ENCODE measurements around the gene SLC38A8.

SLC38A8 gene

GRCh38 chr16:83995754-83996153 is 46.8 kb downstream of the SLC38A8 start:
- DNase-seq (ENCODE audit: low spot score): no peak

- no peak for DNase-seq (ENCODE audit: low spot score)
Measured at GRCh38 chr16:83994703-83995102, 47.9 kb downstream of the SLC38A8 start.

- DNase-seq (ENCODE audit: low spot score): peak; percentile 15
Measured at GRCh38 chr16:83994087-83994486, 48.5 kb downstream of the SLC38A8 start.

- no peak for DNase-seq (ENCODE audit: low spot score)
Measured at GRCh38 chr16:83992624-83993023, 50.0 kb downstream of the SLC38A8 start.

GRCh38 chr16:83990492-83990891 is 52.1 kb downstream of the SLC38A8 start:
- no peak for DNase-seq (ENCODE audit: low spot score)

GRCh38 chr16:83989300-83989699 is 53.3 kb downstream of the SLC38A8 start:
- DNase-seq (ENCODE audit: low spot score): no peak

- no peak for DNase-seq (ENCODE audit: low spot score)
Measured at GRCh38 chr16:83983491-83983890, 59.1 kb downstream of the SLC38A8 start.

GRCh38 chr16:83981799-83982198 is 60.8 kb downstream of the SLC38A8 start:
- no peak for DNase-seq (ENCODE audit: low spot score)

- no peak for DNase-seq (ENCODE audit: low spot score)
Measured at GRCh38 chr16:83980794-83981193, 61.8 kb downstream of the SLC38A8 start.

- no peak for DNase-seq (ENCODE audit: low spot score)
Measured at GRCh38 chr16:83979441-83979840, 63.2 kb downstream of the SLC38A8 start.

GRCh38 chr16:83978401-83978904 is 64.1 kb downstream of the SLC38A8 start:
- no peak for DNase-seq (ENCODE audit: low spot score)

- DNase-seq (ENCODE audit: low spot score): no peak
Measured at GRCh38 chr16:83977056-83977815, 65.4 kb downstream of the SLC38A8 start.

GRCh38 chr16:83975590-83976260 is 66.9 kb downstream of the SLC38A8 start:
- no peak for DNase-seq (ENCODE audit: low spot score)

- no peak for DNase-seq (ENCODE audit: low spot score)
Measured at GRCh38 chr16:83974475-83974874, 68.1 kb downstream of the SLC38A8 start.

- DNase-seq (ENCODE audit: low spot score): no peak
Measured at GRCh38 chr16:83973581-83974385, 68.8 kb downstream of the SLC38A8 start.

GRCh38 chr16:83973077-83973476 is 69.5 kb downstream of the SLC38A8 start:
- no peak for DNase-seq (ENCODE audit: low spot score)

GRCh38 chr16:83972256-83973008 is 70.2 kb downstream of the SLC38A8 start:
- DNase-seq (ENCODE audit: low spot score): no peak

- no peak for DNase-seq (ENCODE audit: low spot score)
Measured at GRCh38 chr16:83971165-83972130, 71.1 kb downstream of the SLC38A8 start.

GRCh38 chr16:83970430-83970815 is 72.2 kb downstream of the SLC38A8 start:
- no peak for DNase-seq (ENCODE audit: low spot score)

GRCh38 chr16:83969771-83970429 is 72.7 kb downstream of the SLC38A8 start:
- no peak for DNase-seq (ENCODE audit: low spot score)
